HG03039 (cell line): ENCODE data around the gene MRPL3.
A peak's percentile ranks its signal among the peaks of the same experiment; 100 is the strongest.

Experiments
- ATAC-seq: cut with Tn5 transposase; IDR thresholded peaks from one replicate; pipeline ENCODE4 v1.9.1; 2021; ENCODE audit warnings: mild to moderate bottlenecking, moderate library complexity; ENCODE audit not compliant: unreplicated experiment

MRPL3 gene

GRCh38 chr3:131502530-131503319, at the start of gene MRPL3:
MRPL3 (minus strand) TSS chr3:131502971; CDS start chr3:131502821, 150 bp downstream.
- ATAC-seq, result peak; percentile 95

GRCh38 chr3:131551761-131552160, 49.0 kb upstream of the MRPL3 start:
- no peak for ATAC-seq

GRCh38 chr3:131550562-131551465, 48.0 kb upstream of the MRPL3 start:
- no peak for ATAC-seq

GRCh38 chr3:131549340-131549739, 46.6 kb upstream of the MRPL3 start:
- no peak for ATAC-seq

- no peak for ATAC-seq
Observed at GRCh38 chr3:131547585-131547984, 44.8 kb upstream of the MRPL3 start.

- no peak for ATAC-seq
Observed at GRCh38 chr3:131546441-131546840, 43.7 kb upstream of the MRPL3 start.

GRCh38 chr3:131544557-131544956, 41.8 kb upstream of the MRPL3 start:
- ATAC-seq, result no peak

GRCh38 chr3:131543714-131544113, 40.9 kb upstream of the MRPL3 start:
- no peak for ATAC-seq

- no peak for ATAC-seq
Observed at GRCh38 chr3:131541288-131541687, 38.5 kb upstream of the MRPL3 start.

GRCh38 chr3:131540821-131541220, 38.0 kb upstream of the MRPL3 start:
- ATAC-seq, result no peak

GRCh38 chr3:131540143-131540542, 37.4 kb upstream of the MRPL3 start:
- ATAC-seq, result no peak

GRCh38 chr3:131538968-131539367, 36.2 kb upstream of the MRPL3 start:
- no peak for ATAC-seq

GRCh38 chr3:131537531-131537930, 34.8 kb upstream of the MRPL3 start:
- ATAC-seq, result no peak

- ATAC-seq, result no peak
Observed at GRCh38 chr3:131535596-131535995, 32.8 kb upstream of the MRPL3 start.

GRCh38 chr3:131535131-131535530, 32.4 kb upstream of the MRPL3 start:
- ATAC-seq, result no peak

GRCh38 chr3:131532645-131533044, 29.9 kb upstream of the MRPL3 start:
- ATAC-seq, result no peak

- ATAC-seq, result no peak
Observed at GRCh38 chr3:131530843-131531242, 28.1 kb upstream of the MRPL3 start.

GRCh38 chr3:131530388-131530787, 27.6 kb upstream of the MRPL3 start:
- ATAC-seq, result no peak

GRCh38 chr3:131526801-131527347, 24.1 kb upstream of the MRPL3 start:
- ATAC-seq, result no peak

- no peak for ATAC-seq
Observed at GRCh38 chr3:131518680-131519079, 15.9 kb upstream of the MRPL3 start.

- ATAC-seq, result no peak
Observed at GRCh38 chr3:131505421-131505820, 2.6 kb upstream of the MRPL3 start.

GRCh38 chr3:131503320-131503635, 507 bp upstream of the MRPL3 start:
- no peak for ATAC-seq
